GM20000 (cell line): ENCODE data around the gene TCEANC.
"Not testable (repeated sequence)": the region's sequence is repeated elsewhere in the genome, so short reads cannot be mapped to it uniquely, and the experiment has no call there.

Experiments
- DNase-seq: peaks from one replicate; pipeline ENCODE4 v3.0.0; 2012; ENCODE audit warnings: low spot score
- TF ChIP-seq, protein P1 (sequence below): IDR thresholded peaks from 2 replicates; pipeline ENCODE4 v1.5.1; 2012; ENCODE audit warnings: mild to moderate bottlenecking, control low read depth; ENCODE audit errors: extremely low read depth, missing control alignments

TCEANC gene

DNA sequence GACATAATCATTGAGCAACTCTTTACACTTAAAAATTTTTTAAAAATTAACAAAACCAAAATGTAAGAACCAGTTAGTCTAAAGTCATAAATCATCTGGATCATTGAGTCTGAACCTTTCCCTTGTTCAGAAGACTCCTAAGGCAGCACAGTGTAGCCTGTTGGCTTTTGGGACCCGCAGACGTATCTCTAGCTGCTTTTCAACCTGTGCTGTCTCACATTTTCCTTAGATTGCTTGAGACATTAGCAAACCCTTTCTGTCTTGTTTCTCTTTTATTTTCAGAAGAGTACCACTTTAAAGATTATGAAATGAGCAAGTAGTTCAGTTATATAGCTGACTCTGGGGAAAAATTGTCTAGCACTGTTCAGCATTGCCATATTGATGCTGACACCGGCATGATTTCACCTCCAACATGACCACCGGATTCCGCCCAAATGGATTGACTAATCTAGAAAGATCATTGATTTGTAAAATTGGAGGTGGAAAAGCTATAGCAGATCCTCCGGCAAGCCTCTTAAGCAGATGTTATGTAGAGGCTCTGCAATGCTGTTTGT lies 8.9 kb downstream of the TCEANC start:
- TF ChIP-seq, protein P1, sequence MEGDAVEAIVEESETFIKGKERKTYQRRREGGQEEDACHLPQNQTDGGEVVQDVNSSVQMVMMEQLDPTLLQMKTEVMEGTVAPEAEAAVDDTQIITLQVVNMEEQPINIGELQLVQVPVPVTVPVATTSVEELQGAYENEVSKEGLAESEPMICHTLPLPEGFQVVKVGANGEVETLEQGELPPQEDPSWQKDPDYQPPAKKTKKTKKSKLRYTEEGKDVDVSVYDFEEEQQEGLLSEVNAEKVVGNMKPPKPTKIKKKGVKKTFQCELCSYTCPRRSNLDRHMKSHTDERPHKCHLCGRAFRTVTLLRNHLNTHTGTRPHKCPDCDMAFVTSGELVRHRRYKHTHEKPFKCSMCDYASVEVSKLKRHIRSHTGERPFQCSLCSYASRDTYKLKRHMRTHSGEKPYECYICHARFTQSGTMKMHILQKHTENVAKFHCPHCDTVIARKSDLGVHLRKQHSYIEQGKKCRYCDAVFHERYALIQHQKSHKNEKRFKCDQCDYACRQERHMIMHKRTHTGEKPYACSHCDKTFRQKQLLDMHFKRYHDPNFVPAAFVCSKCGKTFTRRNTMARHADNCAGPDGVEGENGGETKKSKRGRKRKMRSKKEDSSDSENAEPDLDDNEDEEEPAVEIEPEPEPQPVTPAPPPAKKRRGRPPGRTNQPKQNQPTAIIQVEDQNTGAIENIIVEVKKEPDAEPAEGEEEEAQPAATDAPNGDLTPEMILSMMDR = no peak
- no peak for DNase-seq

DNA sequence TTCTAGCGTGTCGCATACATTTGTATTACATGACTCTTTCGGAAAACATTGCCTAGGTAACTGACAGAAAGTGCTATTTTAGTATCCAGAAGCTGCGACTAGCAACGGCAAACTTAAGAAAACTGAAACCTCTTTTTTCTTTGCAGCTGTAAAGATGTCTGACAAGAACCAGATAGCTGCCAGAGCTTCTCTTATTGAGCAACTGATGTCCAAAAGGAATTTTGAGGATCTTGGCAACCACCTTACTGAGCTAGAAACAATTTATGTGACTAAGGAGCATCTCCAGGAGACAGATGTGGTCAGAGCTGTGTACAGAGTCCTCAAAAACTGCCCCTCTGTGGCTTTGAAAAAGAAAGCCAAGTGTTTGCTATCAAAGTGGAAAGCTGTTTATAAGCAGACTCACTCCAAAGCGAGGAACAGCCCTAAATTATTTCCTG lies 9.4 kb downstream of the TCEANC start:
- peak; percentile 3 for DNase-seq

DNA sequence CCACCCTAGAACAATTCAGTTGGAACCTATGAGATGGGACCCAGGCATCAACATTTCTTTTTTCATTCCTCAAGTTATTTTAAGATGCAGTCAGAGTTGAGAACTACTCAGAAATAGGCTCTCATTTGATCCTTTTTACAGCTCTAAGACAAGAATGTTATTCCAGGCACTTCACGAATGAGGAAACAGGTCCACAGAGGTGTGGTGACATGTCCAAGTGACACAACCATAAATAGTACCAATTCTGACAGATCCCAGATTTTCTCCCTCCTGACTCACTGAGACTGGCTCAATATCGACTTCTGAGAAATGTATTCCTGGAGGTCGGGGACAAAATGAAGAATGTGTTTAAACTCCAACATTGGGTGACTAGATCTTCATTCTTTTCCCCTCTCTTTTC lies 11.1 kb downstream of the TCEANC start:
- no peak for DNase-seq
- TF ChIP-seq, protein P1 = no peak

More for the DNA sequence above, 9.4 kb downstream of the TCEANC start:
- TF ChIP-seq, protein P1 = no peak

DNA sequence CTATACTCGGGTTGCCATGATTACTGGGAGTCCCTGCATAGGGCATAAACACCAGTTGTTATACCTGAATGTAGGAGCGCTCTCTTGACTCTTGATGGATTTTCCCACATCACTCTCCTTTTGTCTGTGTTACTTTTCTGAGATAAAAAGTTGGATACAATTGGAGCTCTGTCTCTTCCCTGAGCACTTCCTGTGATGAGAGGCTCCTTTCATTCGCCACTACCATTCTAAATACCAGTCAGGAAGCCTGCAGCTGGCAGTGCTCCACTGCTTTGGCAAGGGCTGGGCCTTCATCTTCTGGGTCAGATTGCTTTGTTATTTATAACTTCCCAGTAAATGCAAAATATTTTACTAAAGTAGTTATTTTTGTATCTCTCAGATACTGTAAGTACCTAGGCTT lies 13.9 kb downstream of the TCEANC start:
- TF ChIP-seq, protein P1 = no peak
- no peak for DNase-seq

DNA sequence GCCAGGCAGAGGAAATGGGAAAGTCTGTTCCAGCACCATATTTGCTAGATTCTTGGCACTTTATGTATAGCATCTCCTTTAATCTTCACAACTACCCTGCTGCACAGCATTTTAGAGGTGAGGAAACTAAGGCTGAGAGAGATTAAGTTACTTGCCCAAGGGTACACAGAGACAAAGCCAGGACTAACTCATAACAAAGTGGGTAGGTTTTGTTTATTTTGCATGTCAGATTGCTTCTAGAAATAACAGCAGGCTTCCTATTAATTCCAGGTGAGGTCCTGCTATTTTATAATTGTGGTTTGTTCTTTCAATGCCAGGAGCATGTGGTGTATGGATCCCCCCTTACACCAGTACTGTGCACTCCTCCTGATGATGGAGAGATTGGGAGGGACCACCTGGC lies 15.0 kb downstream of the TCEANC start:
- TF ChIP-seq, protein P1 = no peak
- DNase-seq = no peak

DNA sequence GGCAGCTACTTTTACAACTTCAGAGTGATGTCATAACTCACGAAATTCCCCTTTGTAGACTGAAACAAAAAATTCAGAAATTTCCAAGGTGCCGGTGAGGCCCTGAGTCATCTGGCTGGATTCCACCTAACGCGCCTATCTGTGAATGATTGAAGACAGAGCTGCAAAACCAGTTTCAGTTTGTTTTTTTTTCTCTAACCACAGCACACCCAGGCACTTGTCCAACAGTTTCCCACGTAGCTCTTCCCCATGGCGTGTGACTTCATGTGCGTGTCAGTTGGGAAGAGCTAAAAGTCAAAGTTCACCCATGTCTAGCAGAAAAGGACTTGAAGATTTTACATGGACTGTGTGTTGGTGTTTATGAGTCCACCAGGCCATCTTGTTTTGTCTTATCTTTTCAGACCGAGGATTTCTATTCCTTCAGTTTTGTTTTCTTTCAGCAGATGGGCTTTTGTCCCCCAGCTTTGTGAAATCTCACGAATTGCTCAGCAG lies 16.4 kb downstream of the TCEANC start:
- TF ChIP-seq, protein P1 = no peak
- DNase-seq = peak; percentile 33

DNA sequence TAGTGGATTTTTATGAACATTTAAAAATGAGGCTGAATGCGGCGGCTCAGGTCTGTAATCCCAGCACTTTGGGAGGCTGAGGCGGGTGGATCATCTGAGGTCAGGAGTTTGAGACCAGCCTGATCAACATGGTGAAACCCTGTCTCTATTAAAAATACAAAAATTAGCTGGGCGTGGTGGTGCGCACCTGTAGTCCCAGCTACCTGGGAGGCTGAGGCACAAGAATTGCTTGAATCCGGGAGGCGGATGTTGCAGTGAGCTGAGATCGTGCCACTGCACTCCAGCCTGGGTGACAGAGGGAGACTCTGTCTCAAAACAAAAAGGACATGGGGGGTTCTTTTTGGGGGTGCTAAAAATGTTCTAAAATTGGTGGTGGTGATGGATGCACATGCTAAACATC lies 16.8 kb downstream of the TCEANC start:
- not testable (repeated sequence) for DNase-seq

DNA sequence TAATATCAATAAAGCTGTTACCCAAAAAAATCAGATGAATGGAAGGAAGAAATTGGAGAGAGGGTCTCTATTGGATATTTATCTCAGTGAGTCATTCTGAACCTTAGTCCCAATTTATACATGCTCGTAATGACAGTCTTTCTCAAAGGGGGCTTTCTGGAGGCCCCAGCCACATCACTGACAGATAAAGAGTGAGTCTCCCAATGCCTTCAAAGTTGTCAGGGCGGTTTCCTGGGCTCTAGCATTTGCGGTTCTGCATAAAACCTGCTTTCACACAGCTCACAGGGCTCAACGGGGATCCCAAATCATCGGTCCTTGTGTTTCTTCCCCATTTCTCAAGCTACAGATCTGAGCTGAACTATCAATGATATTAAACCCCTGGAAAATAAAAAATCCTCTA lies 17.3 kb downstream of the TCEANC start:
- DNase-seq = no peak
- TF ChIP-seq, protein P1 = no peak
